RWPE1 (cell line): ENCODE measurements around the gene ESYT2.

Source experiments
- CTCF ChIA-PET: fragments of 350-600 bp; sonication (Branson Sonifier 250); formaldehyde crosslinking; extraction: SDS; loops from one replicate; lab custom pipeline; 2021; lab: Yijun Ruan, JAX
- POLR2A ChIA-PET: fragments of 400-600 bp; formaldehyde crosslinking; extraction: SDS; loops from one replicate; lab custom pipeline; 2020; ENCODE audit warnings: antibody characterized with exemption; ENCODE audit not compliant: low non-redundant PET; lab: Yijun Ruan, JAX
- DNase-seq: peaks from one replicate; pipeline ENCODE4 v3.0.0; 2012; ENCODE audit warnings: low spot score
- H3K27ac ChIP-seq: fragments of 450-650 bp; 2 replicates; pipeline ENCODE4 v1.5.1; 2017
- TF ChIP-seq, protein P1 (sequence below): fragments of 450-650 bp; conservative IDR thresholded peaks from 2 replicates; pipeline ENCODE4 v1.5.1; 2017; ENCODE audit warnings: low read depth, mild to moderate bottlenecking

Gene ESYT2

DNA sequence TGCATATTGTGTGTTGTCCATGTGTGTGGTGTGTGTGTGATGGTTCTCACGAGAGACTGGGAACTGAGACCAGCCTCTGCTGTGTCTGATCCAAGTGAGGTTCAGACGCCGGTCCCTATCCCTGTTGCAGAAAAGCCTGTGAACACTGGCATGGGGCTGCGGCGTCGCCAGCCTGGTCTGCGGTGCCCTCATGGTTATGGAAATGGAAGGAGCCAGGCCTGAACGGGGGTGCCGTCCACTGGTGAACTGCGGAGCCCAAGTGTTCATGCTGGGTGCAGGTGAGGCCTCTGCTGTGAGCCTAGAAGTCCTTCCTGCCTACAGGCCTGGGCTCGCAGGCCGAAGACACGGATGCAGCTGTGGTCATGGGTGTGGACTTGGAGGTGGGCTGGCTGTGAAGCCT is 106.0 kb downstream of the ESYT2 start:
- H3K27ac ChIP-seq, result peak overlapping the region; percentile 8; the same call in 1 of the 2 replicates
- POLR2A ChIA-PET, result no interaction called here
- TF ChIP-seq, protein P1, sequence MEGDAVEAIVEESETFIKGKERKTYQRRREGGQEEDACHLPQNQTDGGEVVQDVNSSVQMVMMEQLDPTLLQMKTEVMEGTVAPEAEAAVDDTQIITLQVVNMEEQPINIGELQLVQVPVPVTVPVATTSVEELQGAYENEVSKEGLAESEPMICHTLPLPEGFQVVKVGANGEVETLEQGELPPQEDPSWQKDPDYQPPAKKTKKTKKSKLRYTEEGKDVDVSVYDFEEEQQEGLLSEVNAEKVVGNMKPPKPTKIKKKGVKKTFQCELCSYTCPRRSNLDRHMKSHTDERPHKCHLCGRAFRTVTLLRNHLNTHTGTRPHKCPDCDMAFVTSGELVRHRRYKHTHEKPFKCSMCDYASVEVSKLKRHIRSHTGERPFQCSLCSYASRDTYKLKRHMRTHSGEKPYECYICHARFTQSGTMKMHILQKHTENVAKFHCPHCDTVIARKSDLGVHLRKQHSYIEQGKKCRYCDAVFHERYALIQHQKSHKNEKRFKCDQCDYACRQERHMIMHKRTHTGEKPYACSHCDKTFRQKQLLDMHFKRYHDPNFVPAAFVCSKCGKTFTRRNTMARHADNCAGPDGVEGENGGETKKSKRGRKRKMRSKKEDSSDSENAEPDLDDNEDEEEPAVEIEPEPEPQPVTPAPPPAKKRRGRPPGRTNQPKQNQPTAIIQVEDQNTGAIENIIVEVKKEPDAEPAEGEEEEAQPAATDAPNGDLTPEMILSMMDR, result no peak
- no peak for DNase-seq
- CTCF ChIA-PET, result no interaction called here

DNA sequence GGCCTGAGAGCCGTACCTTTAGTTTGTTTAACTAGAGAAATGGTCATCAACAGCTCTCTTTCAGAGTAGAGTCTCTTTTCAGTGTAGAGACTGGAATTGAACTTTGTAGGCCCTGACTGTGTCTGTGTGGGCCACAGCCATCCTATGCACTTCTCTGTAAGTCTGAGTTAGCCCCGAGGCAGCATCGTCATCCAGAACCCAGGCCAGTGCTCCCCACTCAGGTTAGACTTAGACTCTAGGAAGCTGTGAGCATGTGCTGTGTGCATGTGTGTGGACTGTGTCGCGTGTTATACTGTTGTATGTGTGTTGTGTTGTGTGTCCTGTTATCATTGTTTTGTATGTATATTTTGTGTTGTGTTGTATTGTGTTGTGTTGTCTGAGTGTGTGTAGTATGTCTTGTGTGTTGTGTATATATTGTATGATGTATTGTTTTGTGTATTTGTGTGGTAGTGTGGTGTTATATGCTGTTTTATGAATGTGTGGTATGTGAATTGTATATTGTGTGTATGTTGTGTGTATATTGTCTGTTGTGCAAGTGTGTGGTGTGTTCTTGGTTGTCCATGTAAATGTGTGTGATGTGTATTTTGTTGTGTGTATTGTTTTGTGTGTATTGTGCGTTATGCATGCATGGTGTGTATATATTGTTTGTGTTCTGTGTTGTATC is 106.6 kb downstream of the ESYT2 start:
- no peak overlapping the region for H3K27ac ChIP-seq
- POLR2A ChIA-PET, result no interaction called here
- TF ChIP-seq, protein P1, result no peak
- no peak for DNase-seq
- CTCF ChIA-PET, result no interaction called here

DNA sequence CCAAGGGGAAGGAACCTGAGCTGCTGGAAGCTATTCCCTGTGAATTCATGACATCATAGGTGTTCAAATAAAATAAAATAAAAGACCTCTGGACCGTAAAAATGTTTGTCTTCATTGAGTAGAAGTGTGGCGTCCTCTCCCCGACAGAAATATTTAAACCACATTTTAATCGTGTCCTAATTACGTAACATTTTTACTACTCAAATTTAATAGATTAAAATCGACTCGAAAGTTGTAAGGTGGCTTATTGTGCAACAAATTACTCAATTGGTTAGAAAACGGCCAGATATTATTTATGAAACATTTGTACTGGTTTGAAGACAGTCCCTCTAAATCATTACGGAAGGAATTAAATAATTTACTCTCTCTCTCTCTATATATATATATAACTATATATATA is 109.2 kb downstream of the ESYT2 start:
- TF ChIP-seq, protein P1, result no peak

DNA sequence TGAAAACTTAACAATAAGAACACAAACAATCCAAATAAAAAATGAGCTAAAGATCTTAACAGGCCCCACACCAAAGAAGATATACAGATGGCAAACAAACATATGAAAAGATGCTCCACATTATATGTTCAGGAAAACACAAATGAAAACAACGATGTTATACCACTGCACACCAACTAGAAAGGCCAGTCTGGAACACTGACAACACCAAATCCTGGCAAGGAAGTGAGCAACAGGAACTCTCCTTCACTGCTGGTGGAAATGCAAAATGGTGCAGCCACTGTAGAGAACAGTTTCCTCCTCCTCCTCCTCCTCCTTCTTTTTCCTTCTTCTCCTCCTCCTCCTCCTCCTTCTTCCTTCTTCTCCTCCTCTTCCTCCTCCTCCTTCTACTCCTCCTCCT is 112.5 kb downstream of the ESYT2 start:
- TF ChIP-seq, protein P1, result no peak
- no peak for DNase-seq
- POLR2A ChIA-PET, result no interaction called here
- H3K27ac ChIP-seq, result no peak overlapping the region
- CTCF ChIA-PET, result no interaction called here

More for the DNA sequence above, 109.2 kb downstream of the ESYT2 start:
- ChIA-PET POLR2A (no interaction called here), CTCF (no interaction called here)
- H3K27ac ChIP-seq, result no peak overlapping the region
- no peak for DNase-seq

DNA sequence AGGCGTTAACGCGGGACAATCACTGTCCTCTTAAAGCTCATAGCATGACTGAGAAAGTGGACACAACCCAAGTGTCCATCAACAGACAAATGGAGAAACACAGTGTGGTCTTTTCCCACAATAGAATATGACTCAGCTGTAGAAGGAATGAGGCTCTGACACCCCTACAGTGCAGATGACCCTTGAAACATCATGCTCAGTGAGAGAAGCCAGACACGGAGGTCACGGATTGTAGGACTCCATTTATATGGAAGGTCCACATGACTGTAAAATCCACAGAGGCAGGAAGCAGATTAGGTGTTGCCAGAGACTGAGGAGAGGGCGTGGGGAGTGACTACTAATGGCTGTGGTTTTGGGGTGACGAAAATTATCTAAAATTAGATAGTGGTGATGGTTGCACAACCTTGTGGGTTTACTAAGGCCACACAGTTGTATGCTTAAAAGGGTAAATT is 118.6 kb downstream of the ESYT2 start:
- no peak for DNase-seq
- ChIA-PET POLR2A (no interaction called here), CTCF (no interaction called here)
- H3K27ac ChIP-seq, result peak overlapping the region; percentile 49
- TF ChIP-seq, protein P1, result no peak

DNA sequence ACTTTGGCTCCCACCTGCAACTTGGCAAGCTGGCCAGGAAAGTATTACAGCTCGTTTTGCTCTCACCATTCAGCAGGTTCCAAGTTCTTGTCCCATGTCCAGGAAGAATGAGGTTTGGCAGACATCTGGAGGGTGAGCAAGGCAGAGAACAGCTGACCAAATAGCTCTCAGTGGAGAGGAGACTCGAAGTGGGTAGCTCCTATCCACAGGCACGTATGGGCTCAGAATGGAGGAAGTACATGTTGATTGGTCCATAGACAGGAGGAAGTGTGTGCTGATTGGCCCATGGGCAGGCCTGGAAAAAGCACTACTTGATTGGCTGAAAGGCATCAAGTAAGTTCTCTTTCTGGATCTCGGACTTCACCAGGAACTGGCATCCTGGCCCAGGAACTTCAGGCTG is 121.7 kb downstream of the ESYT2 start:
- ChIA-PET POLR2A (no interaction called here), CTCF (no interaction called here)
- peak overlapping the region; percentile 12; the same call in 1 of the 2 replicates for H3K27ac ChIP-seq
- TF ChIP-seq, protein P1, result no peak
- no peak for DNase-seq
